AG04449 (cell line): Measurements from ENCODE around the gene KSR1.

Experiments used
- CTCF ChIA-PET: fragments of 350-600 bp; formaldehyde crosslinking; extraction: SDS; loops from one replicate; lab custom pipeline; 2021; ENCODE audit warnings: antibody characterized with exemption; lab: Yijun Ruan, JAX
- POLR2A ChIA-PET: fragments of 400-600, 350-600 bp; formaldehyde crosslinking; extraction: SDS; loops from one replicate; lab custom pipeline; 2020; ENCODE audit warnings: antibody characterized with exemption, inconsistent platforms; lab: Yijun Ruan, JAX
- DNase-seq: peaks from one replicate; pipeline ENCODE4 v3.0.0-alpha.2; 2010; ENCODE audit warnings: low read depth, low spot score
- H3K4me3 ChIP-seq: 2 replicates; pipeline ENCODE4 v1.5.1; 2011; ENCODE audit warnings: low read depth, mild to moderate bottlenecking, control low read depth, low read length
- CTCF ChIP-seq: IDR thresholded peaks from one replicate; pipeline ENCODE4 v1.5.1; 2011; ENCODE audit warnings: mild to moderate bottlenecking, moderate library complexity, low read length, control low read depth, inconsistent platforms; ENCODE audit not compliant: insufficient read depth; ENCODE audit errors: missing control alignments

KSR1 gene

GRCh38 chr17:27585153-27585681 lies 129.0 kb downstream of the KSR1 start:
- no peak for TF ChIP-seq CTCF

GRCh38 chr17:27585792-27586191 lies 129.5 kb downstream of the KSR1 start:
- POLR2A ChIA-PET, result interaction anchor here (0.8 to 1.1 kb wide), 5 partner anchors 12 to 291 kb away, joined by 3 to 4 read pairs (median 3); partner anchors contain the start of gene WSB1
- no peak for TF ChIP-seq CTCF
- DNase-seq, result no peak
- H3K4me3 ChIP-seq, result no peak overlapping the region
- CTCF ChIA-PET, result interaction anchor here (0.8 to 11.4 kb wide), 5 partner anchors 10 to 236 kb away, joined by 3 to 181 read pairs (median 5); partner anchors contain the start of gene KSR1

More at GRCh38 chr17:27585153-27585681, 129.0 kb downstream of the KSR1 start:
- H3K4me3 ChIP-seq, result no peak overlapping the region
- ChIA-PET CTCF (interaction anchor here (2.0 to 11.4 kb wide), 2 partner anchors 17 to 20 kb away, joined by 5 to 181 read pairs; no protein-coding TSS in a partner anchor), POLR2A (interaction anchor here (1.1 kb wide), 1 partner anchor 12 kb away, joined by 3 read pairs; no protein-coding TSS in a partner anchor)
- no peak for DNase-seq

GRCh38 chr17:27586203-27586721 lies 130.0 kb downstream of the KSR1 start:
- ChIA-PET POLR2A (interaction anchor here (0.8 to 1.1 kb wide), 5 partner anchors 11 to 292 kb away, joined by 3 to 4 read pairs (median 3); partner anchors contain the start of gene WSB1), CTCF (interaction anchor here (0.8 to 11.4 kb wide), 7 partner anchors 9 to 236 kb away, joined by 3 to 181 read pairs (median 5); partner anchors contain the start of gene KSR1)
- H3K4me3 ChIP-seq, result no peak overlapping the region
- peak; percentile 68 for DNase-seq
- no peak for TF ChIP-seq CTCF

- H3K4me3 ChIP-seq, result no peak overlapping the region
- ChIA-PET CTCF (interaction anchor here (1.0 to 11.4 kb wide), 10 partner anchors 8 to 351 kb away, joined by 3 to 181 read pairs (median 4); no protein-coding TSS in a partner anchor), POLR2A (no interaction called here)
- no peak for DNase-seq
- TF ChIP-seq CTCF, result no peak
Observed at GRCh38 chr17:27588354-27588753, 132.1 kb downstream of the KSR1 start.

- ChIA-PET CTCF (interaction anchor here (1.4 to 20.5 kb wide), 3 partner anchors 12 to 239 kb away, joined by 4 to 634 read pairs (median 181); partner anchors contain the start of gene KSR1), POLR2A (no interaction called here)
- DNase-seq, result no peak
- no peak for TF ChIP-seq CTCF
- no peak overlapping the region for H3K4me3 ChIP-seq
Observed at GRCh38 chr17:27590864-27591263, 134.6 kb downstream of the KSR1 start.

- DNase-seq, result no peak
- H3K4me3 ChIP-seq, result no peak overlapping the region
- TF ChIP-seq CTCF, result no peak
- POLR2A ChIA-PET, result interaction anchor here (0.6 kb wide), 1 partner anchor 91 kb away, joined by 6 read pairs; no protein-coding TSS in a partner anchor
- CTCF ChIA-PET, result interaction anchor here (1.4 to 20.5 kb wide), 5 partner anchors 11 to 356 kb away, joined by 3 to 634 read pairs (median 4); partner anchors contain the start of gene KSR1
Observed at GRCh38 chr17:27591986-27592385, 135.7 kb downstream of the KSR1 start.
